HG02678 (cell line): ENCODE data around the gene ITPKA.

ENCODE experiments used
- ATAC-seq: cut with Tn5 transposase; IDR thresholded peaks from one replicate; pipeline ENCODE4 v1.9.1; 2021; ENCODE audit warnings: mild to moderate bottlenecking, moderate library complexity; ENCODE audit not compliant: unreplicated experiment

The ITPKA gene

GRCh38 chr15:41507820-41508290 is 14.2 kb downstream of the ITPKA start:
- ATAC-seq: no peak

DNA sequence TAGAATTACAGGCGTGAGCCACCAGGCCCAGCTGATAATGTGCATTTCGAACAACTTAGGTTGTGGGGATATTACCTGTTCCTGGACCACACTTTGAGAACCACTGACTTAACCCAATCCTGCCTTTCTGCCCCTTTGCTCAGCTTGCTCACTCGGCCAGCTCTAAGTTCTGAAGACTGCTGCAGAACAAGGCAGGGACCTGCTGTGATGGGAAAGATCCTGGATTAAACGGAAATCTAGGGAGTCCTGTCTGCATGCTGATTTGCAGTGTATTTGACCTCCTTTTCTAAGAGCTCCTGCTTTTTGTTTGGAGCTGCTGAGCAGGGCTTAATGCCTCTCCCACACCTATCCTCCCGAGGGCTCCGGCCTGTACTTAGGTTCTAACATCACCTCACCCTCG is 17.1 kb downstream of the ITPKA start:
- ATAC-seq: no peak

- ATAC-seq: no peak
These were observed 17.7 kb downstream of the ITPKA start for GRCh38 chr15:41511331-41511898.

GRCh38 chr15:41511899-41512369 is 18.3 kb downstream of the ITPKA start:
- no peak for ATAC-seq

GRCh38 chr15:41512512-41512939 is 18.9 kb downstream of the ITPKA start:
- no peak for ATAC-seq

- ATAC-seq: no peak
These were observed 19.3 kb downstream of the ITPKA start for GRCh38 chr15:41512940-41513505.

GRCh38 chr15:41513506-41514227 is 20.0 kb downstream of the ITPKA start, which contains the start of gene LTK:
TSS of gene LTK (minus strand) at chr15:41513827. CDS start at chr15:41513709, 118 bp downstream.
- ATAC-seq: no peak

DNA sequence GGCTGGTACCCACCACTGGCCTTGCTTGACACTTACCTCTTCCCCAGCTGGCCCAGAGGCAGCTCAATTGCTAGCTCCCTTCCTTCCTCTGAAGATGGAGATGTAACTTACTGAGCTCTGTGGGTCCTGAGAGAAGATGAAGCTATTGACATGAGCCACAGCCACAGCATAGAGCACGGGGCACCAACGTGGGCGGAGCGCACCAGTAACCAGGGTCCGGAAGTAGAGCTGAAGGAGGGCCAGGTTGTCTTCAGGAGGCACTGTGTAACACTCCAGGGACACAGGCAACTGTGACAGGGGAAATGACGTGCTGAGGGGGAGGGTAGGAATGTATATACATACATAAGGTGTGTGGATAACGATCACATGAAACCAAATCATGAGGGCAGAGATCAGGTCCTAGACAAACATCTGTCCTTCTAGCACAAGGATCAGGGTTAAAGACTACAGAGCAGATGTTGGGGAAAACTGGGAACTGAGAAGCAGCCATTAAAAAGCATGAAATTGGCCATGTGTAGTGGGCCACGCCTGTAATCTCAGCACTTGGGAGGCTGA is 24.3 kb downstream of the ITPKA start:
- no peak for ATAC-seq

- no peak for ATAC-seq
These were observed 27.0 kb downstream of the ITPKA start for GRCh38 chr15:41520636-41521035.

DNA sequence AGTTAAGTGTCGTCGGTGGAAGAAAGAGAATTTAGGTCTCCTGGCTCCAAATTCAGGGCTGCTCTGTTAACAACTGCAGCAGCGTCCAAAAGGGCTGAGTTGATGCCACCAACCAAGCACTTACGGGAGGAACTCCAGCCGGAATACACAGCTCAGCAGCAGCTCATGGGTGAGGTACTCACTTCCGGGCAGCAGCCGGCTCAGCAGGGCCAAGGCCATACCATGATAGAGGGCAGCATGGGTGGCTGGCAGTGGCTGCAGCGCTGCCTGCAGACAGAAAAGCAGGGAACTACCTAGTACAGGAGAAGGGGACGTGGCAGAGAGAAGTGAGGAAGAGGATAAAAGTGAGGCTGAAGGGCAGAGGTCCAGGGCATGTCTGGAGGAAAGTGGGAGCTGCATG is 27.9 kb downstream of the ITPKA start:
- ATAC-seq: no peak

DNA sequence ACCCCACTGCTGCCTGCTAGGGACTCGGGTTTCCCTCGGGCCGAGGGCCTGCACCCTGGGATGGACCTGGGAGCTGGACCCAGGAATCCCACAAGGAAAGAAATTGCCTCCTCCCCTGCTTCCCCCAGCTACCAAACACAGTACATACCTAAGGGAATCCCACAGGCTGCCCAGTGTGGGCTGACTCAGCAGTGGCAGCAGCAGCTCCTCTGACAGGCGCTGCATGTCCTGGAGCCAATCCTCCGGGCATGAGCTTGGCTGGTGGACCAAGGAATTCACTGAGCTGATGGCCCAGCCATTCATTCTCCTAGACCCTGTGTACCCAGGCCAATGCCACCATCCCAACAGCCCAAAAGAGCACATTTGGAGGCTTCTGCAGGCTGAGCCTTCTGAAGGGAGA is 29.4 kb downstream of the ITPKA start:
- ATAC-seq: no peak

DNA sequence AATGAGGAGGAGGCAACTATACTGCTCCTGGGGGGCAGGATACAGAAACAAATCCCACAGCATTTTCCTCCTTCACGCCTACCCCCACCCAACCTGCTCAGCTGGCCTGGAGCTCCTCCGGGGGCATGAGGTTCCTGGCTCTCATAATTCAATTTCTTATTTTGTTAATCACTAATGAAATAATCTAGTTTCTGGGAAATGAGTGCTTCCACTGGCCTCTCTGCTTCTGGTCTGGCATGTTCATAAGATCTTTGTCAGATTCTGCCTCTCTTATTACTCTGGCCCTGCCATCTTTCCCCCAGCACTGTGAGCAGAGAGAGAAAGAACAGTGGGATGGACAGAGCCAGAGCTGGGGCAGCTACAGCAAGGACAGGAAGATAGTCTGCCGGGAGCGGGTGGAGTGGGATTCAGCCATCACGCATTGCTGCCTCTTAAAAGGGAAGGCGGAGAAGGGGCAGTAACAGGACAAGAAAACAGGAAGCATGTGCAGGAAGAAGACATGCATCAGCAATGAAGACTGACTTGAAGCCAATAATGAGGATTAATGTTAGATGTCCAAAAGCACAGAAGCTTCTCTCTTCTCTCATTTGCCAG is 36.8 kb downstream of the ITPKA start:
- ATAC-seq: no peak

DNA sequence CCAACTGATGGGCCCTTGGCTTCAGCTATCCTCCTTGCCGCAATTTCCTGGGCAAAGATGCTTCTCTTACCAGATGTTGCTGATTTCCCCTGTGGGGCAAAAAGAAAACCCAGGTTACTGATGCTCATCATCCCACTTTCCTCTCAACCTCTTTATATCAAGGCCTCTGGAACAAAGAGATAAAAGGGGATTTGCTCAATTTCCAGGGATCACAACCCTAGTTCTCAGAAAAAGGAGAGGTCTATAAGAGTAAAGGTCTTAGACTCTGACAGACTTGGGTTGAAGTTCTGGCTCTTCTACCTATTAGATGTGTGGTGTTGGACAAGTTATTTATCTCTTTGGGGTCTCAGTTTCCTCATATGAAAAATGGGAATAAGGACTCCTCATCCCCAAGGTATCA is 41.9 kb downstream of the ITPKA start:
- no peak for ATAC-seq

- ATAC-seq: no peak
These were observed 43.2 kb downstream of the ITPKA start for GRCh38 chr15:41536866-41537265.

GRCh38 chr15:41543521-41543870 is 49.8 kb downstream of the ITPKA start:
- ATAC-seq: no peak

GRCh38 chr15:41544650-41545015 is 51.0 kb downstream of the ITPKA start:
- ATAC-seq: no peak

GRCh38 chr15:41545218-41545617 is 51.5 kb downstream of the ITPKA start:
- no peak for ATAC-seq

GRCh38 chr15:41546851-41547786 is 53.4 kb downstream of the ITPKA start:
- ATAC-seq: no peak

DNA sequence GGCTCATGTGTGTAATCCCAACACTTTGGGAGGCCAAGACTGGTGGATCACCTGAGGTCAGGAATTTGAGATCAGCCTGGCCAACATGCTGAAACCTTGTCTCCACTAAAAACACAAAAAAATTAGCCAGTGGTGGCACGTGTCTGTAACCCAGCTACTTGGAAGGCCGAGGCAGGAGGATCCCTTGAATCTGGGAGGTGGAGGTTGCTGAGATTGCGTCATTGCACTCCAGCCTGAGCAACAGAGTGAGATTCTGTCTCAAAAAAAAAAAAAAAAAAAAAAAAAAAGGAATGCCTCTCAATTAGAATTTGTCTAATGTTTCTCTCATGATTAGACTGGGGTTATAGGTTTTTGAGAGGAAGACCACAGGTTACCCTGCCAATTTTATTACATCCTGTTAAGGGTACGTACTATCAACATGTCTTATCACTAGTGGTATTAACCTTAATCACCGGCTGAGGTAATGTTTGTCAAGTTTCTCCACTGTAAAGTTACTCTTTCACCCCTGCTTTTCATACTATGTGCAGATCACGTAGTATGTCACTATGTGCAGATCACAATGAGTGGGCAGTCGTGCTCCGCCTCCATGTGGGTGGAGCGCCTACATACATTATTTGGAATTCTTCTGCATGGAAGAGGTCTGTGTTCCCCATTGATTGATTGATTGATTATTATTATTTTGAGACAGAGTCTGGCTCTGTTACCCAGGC is 56.5 kb downstream of the ITPKA start:
- no peak for ATAC-seq
